Keratinocyte (primary cell): ENCODE results near the gene ADGRG4.

Experiments used
- EZH2 ChIP-seq: IDR thresholded peaks from one replicate; pipeline ENCODE4 v1.6.1; 2012; ENCODE audit warnings: inconsistent platforms, mild to moderate bottlenecking, low read length, moderate library complexity
- TF ChIP-seq, protein P1 (sequence below), 3 experiments: IDR thresholded peaks in 1 of 3; conservative IDR thresholded peaks in 1 of 3; optimal IDR thresholded peaks in 1 of 3; 2 replicates in 2 of 3; 3 replicates in 1 of 3; pipeline versions ENCODE3 to v1.5.1; 2011; ENCODE audit warnings: low read length in 3 of 3, mild to moderate bottlenecking in 3 of 3, moderate library complexity in 2 of 3, control low read depth in 1 of 3, inconsistent platforms in 1 of 3; ENCODE audit not compliant: insufficient read depth in 2 of 3; ENCODE audit errors: extremely low read depth in 1 of 3

DNA sequence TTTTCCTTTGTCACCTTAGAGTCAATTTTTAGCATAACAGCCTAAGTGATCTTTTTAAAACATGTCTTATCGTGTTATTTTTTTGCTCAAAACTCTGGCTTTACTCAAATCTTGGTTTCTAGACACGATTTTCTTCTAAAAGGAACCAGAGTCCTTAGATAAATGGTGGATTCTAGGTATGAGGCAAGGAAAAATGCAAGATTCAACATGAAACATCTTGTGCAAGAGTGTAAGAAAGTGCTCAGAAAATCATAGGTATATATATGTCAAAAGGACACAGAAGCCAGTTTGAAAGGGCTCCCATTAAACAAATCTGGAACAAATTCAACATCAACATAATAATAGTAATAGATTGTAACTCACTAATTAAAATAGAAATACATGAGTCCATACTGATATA lies 8.1 kb upstream of the ADGRG4 start:
- TF ChIP-seq, protein P1, sequence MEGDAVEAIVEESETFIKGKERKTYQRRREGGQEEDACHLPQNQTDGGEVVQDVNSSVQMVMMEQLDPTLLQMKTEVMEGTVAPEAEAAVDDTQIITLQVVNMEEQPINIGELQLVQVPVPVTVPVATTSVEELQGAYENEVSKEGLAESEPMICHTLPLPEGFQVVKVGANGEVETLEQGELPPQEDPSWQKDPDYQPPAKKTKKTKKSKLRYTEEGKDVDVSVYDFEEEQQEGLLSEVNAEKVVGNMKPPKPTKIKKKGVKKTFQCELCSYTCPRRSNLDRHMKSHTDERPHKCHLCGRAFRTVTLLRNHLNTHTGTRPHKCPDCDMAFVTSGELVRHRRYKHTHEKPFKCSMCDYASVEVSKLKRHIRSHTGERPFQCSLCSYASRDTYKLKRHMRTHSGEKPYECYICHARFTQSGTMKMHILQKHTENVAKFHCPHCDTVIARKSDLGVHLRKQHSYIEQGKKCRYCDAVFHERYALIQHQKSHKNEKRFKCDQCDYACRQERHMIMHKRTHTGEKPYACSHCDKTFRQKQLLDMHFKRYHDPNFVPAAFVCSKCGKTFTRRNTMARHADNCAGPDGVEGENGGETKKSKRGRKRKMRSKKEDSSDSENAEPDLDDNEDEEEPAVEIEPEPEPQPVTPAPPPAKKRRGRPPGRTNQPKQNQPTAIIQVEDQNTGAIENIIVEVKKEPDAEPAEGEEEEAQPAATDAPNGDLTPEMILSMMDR (optimal IDR thresholded peaks at IDR 0.05 in 1 of 3, IDR thresholded peaks at IDR 0.05 in 1 of 3, conservative IDR thresholded peaks at IDR 0.05 in 1 of 3; ENCODE audit: extremely low read depth in 1 of 3, insufficient read depth in 2 of 3, low read length in 3 of 3) = no peak
- TF ChIP-seq EZH2 = no peak
